OCI-LY3 (cell line): ENCODE measurements around the gene LYPD3.

Experiments
- EZH2phosphoT487 ChIP-seq: fragments of 200-600 bp; shearing (Covaris generic); IDR thresholded peaks from 2 replicates; pipeline ENCODE4 v1.6.1; 2018; ENCODE audit warnings: antibody characterized with exemption, mixed run types, low read depth
- TF ChIP-seq, protein P1 (sequence below): fragments of 200-600, 300-600 bp; sonication (generic); IDR thresholded peaks from 2 replicates; pipeline ENCODE4 v1.5.1; 2014; ENCODE audit warnings: antibody characterized with exemption, low read length, low read depth

DNA sequence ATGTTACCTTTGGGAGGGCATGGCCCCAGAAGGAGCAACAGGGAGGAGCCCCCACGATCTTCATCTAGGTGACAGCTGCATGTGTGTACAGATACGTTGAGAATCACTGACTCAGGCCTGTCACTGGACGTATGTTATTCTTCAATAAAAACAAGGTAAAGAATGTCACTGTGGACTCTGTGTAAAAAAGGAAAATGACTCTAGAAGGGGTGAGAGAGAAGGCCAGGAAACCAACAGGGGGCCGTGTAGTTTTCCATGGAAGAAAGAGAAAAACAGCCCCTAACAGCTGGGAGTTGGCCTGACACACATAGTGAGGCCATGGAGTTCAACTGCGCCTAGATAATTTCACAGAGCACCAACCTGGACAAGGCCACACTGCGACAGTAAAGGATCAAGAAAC lies 1.9 kb upstream of the LYPD3 start:
- TF ChIP-seq, protein P1, sequence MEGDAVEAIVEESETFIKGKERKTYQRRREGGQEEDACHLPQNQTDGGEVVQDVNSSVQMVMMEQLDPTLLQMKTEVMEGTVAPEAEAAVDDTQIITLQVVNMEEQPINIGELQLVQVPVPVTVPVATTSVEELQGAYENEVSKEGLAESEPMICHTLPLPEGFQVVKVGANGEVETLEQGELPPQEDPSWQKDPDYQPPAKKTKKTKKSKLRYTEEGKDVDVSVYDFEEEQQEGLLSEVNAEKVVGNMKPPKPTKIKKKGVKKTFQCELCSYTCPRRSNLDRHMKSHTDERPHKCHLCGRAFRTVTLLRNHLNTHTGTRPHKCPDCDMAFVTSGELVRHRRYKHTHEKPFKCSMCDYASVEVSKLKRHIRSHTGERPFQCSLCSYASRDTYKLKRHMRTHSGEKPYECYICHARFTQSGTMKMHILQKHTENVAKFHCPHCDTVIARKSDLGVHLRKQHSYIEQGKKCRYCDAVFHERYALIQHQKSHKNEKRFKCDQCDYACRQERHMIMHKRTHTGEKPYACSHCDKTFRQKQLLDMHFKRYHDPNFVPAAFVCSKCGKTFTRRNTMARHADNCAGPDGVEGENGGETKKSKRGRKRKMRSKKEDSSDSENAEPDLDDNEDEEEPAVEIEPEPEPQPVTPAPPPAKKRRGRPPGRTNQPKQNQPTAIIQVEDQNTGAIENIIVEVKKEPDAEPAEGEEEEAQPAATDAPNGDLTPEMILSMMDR = no peak
- TF ChIP-seq EZH2phosphoT487 = no peak
